ENCODE measurements around the gene STOML1. TPM values are rescaled to one million over a fixed set of nuclear protein-coding genes. Genes with fewer than 3 reads are reported as not detected.

Gene STOML1
- total RNA-seq (2021) (5.0 to 5.5 TPM (median 5.4 TPM) in 3 replicates), Bru-seq, nascent RNA (percentile 41 among the genes with signal in this experiment)
- long read RNA-seq, experiment 1, full-length matches to known transcripts, result 8 of 21 reads
- long read RNA-seq, experiment 1, partial matches to known transcripts, result 1 of 21 reads
- long read RNA-seq, experiment 1, other reads (novel, unspliced or antisense), result 12 of 21 reads
- long read RNA-seq, experiment 2, partial matches to known transcripts, result 2 of 7 reads
- long read RNA-seq, experiment 2, other reads (novel, unspliced or antisense), result 2 of 7 reads
- long read RNA-seq, experiment 3, partial matches to known transcripts, result 0 of 3 reads
- long read RNA-seq, experiment 3, other reads (novel, unspliced or antisense), result 1 of 3 reads

- peaks cover 13% of the 10 kb centered on the region for H3K27me3 Mint-ChIP-seq (ENCODE audit: low read depth)
- peak; percentile 68 for ATAC-seq
Measured at GRCh38 chr15:73991726-73992593, at the start of gene STOML1. STOML1 (minus strand) TSS chr15:73992295; CDS start chr15:73992223, 72 bp downstream.

More at GRCh38 chr15:73991726-73992593, at the start of gene STOML1:
- H3K36me3 Mint-ChIP-seq, result no peaks in the 10 kb centered on the region
- no peak within 1 kb of the TSS for H3K27ac Mint-ChIP-seq
- TF ChIP-seq ZNF671 (CRISPR knock-in tag; IDR thresholded peaks at IDR 0.05) (no peak), USF2 (CRISPR knock-in tag; IDR thresholded peaks at IDR 0.05) (peak; percentile 40; the same call in 1 of the 2 replicates), MAX (CRISPR knock-in tag; IDR thresholded peaks at IDR 0.05) (no peak; the same call in 1 of the 2 replicates), ZNF263 (CRISPR knock-in tag; IDR thresholded peaks at IDR 0.05; ENCODE audit: low read depth) (no peak), CTCF (IDR thresholded peaks at IDR 0.05) (peak; percentile 81), SP1 (CRISPR knock-in tag; conservative IDR thresholded peaks at IDR 0.05) (peak; percentile 93), CREM (CRISPR knock-in tag; IDR thresholded peaks at IDR 0.05) (peak; percentile 70; the same call in 1 of the 2 replicates), ZNF317 (CRISPR knock-in tag; IDR thresholded peaks at IDR 0.05; ENCODE audit: borderline replicate concordance, low read depth) (no peak), ZBTB21 (CRISPR knock-in tag; IDR thresholded peaks at IDR 0.05; ENCODE audit: borderline replicate concordance) (no peak), FOXK1 (CRISPR knock-in tag; IDR thresholded peaks at IDR 0.05) (peak; percentile 64; the same call in 1 of the 2 replicates), ETV6 (CRISPR knock-in tag; IDR thresholded peaks at IDR 0.05) (peak; percentile 83; the same call in 1 of the 2 replicates), FOXP4 (CRISPR knock-in tag; IDR thresholded peaks at IDR 0.05) (peak; percentile 46; the same call in 1 of the 2 replicates), PRDM15 (CRISPR knock-in tag; IDR thresholded peaks at IDR 0.05) (no peak), TEAD1 (CRISPR knock-in tag; IDR thresholded peaks at IDR 0.05) (0 out of 2 replicates have a peak, but pooled peaks have one; percentile 70), GTF2I (CRISPR knock-in tag; conservative IDR thresholded peaks at IDR 0.05) (no peak), E2F5 (CRISPR knock-in tag; IDR thresholded peaks at IDR 0.05) (0 out of 2 replicates have a peak, but pooled peaks have one; percentile 54)
- H3K9me3 Mint-ChIP-seq, result no peaks in the 10 kb centered on the region
- H3K4me3 Mint-ChIP-seq, result peak within 1 kb of the TSS; percentile 74
- H3K4me1 Mint-ChIP-seq, result peaks cover 30% of the 10 kb centered on the region
- peak; percentile 97 for DNase-seq (ENCODE audit: low spot score)
- POLR2A ChIA-PET, result no interaction called here
- CTCF ChIA-PET, result interaction anchor here (0.6 to 8.2 kb wide), 14 partner anchors 9 to 320 kb away, joined by 3 to 89 read pairs (median 4); no protein-coding TSS in a partner anchor

Measured in WTC11 (cell line).